HG03066 (cell line): ENCODE results near the gene BLVRB.
"Not testable (repeated sequence)": the region's sequence is repeated elsewhere in the genome, so short reads cannot be mapped to it uniquely, and the experiment has no call there.

ENCODE experiments used
- ATAC-seq: cut with Tn5 transposase; IDR thresholded peaks from one replicate; pipeline ENCODE4 v1.9.1; 2021; ENCODE audit warnings: low read depth; ENCODE audit not compliant: unreplicated experiment

BLVRB gene

GRCh38 chr19:40492274-40492673, 26.7 kb upstream of the BLVRB start:
- ATAC-seq: no peak

GRCh38 chr19:40489882-40490230, 24.3 kb upstream of the BLVRB start:
- ATAC-seq: no peak

DNA sequence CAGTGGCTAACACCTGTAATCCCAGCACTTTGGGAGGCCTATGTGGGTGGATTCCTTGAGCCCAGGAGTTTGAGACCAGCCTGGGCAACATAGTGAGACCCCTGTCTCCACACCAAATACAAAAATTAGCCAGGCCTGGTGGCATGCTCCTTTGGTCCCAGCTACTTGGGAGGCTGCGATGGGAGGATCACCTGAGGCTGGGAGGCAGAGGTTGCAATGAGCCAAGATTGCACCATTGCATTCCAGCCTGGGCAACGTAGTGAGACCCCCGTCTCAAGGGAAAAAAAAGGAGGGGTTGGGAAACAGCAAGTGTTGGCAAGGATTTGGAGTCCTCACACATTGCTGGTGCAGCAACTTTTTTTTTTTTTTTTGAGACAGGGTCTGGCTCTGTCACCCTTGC, 20.5 kb upstream of the BLVRB start:
- ATAC-seq: no peak

DNA sequence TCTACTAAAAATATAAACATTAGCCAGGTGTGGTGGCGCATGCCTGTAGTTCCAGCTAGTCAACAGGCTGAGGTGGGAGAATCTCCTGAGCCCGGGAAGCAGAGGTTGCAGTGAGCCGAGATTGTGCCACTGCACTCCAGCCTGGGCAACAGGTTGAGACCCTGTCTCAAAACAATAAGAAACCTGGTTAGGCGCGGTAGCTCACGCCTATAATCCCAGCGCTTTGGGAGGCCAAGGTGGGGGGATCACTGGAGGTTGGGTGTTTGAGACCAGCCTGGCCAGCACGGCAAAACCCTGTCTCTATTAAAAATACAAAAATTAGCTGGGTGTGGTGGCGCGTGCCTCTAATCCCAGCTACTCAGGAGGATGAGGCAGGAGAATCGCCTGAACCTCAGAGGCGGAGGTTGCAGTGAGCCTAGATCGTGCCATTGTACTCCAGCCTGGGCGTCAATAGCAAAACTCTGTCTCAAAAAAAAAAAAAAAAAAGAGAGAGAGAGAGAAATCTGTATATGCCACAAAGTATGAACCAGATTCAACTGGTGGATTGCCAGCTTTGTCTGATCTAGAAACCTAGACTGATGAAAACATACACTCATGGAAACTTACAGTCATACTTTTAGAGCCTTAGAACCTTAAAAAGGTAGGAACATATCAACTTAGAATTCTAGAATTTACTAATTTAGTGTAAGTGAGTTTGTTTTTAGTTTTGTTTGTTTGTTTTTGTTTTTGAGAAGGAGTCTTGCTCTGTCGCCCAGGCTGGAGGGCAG, 10.5 kb upstream of the BLVRB start:
- not testable (repeated sequence) for ATAC-seq

- no peak for ATAC-seq
These were observed 9.2 kb upstream of the BLVRB start for GRCh38 chr19:40474737-40475136.

GRCh38 chr19:40472516-40472915, 7.0 kb upstream of the BLVRB start:
- no peak for ATAC-seq

GRCh38 chr19:40471111-40471510, 5.6 kb upstream of the BLVRB start:
- ATAC-seq: no peak

DNA sequence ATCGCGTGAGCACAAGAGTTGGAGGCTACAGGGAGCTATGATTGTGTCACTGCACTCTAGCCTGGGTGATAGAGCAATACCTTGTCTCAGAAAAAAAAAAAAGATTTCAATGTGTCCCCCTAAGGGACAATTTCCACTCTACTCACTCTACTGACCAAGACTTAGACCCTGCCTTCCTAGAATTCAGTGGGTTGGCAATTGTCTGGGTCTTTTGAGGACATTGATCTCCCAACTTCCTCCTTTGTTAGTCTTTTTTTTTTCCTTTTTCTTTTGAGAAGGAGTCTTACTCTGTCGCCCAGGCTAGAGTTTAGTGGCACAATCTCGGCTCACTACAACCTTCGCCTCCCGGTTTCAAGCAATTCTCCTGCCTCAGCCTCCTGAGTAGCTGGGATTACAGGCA, 3.5 kb upstream of the BLVRB start:
- no peak for ATAC-seq

DNA sequence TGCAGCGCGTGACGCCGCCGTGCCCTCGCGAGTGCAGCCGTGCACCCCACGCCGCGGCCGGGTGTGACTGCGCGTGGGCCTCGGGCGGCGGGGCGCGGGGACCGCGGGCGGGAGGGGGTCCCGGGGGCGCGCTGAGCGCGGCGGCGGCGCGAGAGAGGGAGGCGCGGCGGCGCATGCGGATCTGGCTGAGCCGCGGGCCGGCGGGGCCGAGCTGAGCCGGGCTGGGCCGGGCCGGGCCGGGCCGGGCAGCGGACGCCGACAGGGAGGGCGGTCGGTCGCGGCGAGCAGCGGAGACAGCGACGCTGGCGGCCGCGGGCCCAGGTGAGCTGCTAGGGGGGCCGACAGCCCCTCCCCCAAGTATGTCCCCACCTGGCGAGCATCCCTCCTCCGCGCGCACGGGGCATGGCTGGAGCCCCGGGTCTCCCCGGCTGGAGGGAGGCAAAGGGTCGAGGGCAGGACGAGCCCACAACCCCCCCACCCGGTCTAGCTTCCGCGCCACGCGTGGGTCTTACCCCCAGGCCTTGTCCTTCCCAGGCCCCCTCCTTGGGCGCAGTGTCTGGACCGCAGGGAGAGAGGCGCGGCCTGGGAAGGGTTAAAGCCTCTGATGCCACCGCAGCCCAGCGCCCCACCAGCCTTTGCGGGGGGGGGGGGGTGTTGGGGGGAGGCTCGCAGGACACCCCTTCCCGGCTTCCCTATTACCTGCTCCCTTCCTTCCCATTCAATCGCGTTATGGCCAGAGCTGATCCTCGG, 1.6 kb upstream of the BLVRB start, which contains the start of gene SPTBN4:
Gene SPTBN4, plus strand, starts transcription at position 17 of the 750 bp plus-strand sequence. CDS start 5,621 bp downstream, outside the sequence.
- ATAC-seq: no peak

- peak; percentile 18 for ATAC-seq
These were observed 857 bp upstream of the BLVRB start for GRCh38 chr19:40466219-40466984.

DNA sequence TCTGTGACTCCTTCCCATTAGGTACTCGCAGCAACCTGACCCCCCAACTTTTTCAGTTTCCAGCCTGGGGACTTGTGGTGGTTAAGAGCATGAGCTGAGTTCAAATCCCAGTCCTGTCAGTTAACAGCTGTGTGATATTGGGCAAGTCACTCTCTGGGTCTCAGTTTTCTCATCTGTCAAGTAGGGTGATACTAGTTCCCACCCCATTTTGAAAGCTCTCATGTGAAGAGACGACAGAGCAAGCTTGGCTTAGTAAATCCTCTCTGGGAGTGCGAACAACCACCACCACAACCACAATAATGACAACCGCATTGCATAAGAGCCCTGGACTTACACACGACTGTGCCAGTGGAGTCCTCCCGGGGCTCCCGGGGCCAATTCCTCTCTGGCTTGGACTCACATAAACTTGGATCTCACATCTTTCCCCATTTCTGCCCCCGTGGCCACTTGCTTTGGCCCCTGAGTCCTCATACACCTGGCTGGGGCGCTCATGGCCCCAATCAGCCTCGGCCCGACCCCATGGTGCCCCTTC, 454 bp downstream of the BLVRB start:
- no peak for ATAC-seq

DNA sequence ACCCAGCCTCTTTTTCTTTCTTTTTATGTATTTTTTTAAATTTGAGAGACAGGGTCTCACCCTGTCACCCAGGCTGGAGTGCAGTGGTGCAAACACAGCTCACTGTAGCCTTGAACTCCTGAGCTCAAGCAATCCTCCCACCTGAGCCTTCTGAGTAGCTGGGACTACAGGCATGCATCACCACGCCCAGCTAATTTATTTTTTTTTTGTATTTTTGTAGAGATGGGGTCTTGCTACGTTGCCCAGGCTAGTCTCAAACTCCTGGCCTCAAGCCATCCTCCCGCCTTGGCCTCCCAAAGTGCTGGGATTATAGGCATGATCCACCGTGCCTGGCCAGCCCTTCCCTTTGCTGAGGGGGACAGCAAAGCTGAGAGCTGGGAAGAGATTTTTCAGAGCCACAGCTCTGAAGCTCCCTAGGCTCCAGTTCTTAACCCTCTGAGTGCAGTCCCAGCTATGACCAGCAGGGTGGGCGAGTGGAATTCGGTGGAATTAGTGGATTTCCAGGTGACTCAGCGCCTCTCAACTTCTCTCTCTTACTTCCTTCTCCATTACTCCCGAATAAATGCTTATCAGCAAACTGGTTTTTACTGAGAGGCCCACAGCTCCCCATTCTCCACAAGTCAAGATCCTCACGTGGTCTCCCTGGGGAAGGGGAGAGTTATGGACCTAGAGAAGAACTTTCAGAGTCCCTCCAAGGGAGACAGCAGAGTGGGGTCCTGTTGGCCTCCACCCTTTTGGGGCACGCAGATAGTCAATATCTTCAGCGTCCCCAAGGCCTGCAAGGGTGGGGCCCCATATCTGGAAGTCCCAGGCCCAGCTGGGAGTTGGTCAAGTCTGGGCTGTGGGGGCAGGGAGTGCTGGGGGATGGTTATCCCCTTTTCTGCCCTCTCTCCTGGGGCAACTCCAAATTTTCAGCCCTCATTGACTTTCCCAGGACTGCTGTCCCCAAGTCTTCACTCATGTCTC, 1.2 kb downstream of the BLVRB start:
- no peak for ATAC-seq

DNA sequence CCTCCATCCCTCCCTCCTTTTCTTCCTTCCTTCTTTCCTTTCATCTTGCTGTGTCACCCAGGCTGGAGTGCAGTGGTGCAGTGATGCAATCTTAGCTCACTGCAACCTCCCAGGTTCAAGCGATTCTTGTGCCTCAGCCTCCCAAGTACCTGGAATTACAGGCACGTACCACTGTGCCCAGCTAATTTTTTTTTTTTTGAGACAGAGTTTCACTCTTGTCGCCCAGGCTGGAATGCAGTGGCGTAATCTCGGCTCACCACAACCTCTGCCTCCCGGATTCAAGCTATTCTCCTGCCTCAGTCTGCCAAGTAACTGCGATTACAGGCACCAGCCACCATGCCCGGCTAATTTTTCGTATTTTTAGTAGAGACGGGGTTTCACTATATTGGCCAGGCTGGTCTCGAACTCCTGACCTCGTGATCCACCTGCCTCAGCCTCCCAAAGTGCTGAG, 1.9 kb downstream of the BLVRB start:
- not testable (repeated sequence) for ATAC-seq

GRCh38 chr19:40461669-40462221, 3.8 kb downstream of the BLVRB start:
- ATAC-seq: no peak

GRCh38 chr19:40460185-40460584, 5.4 kb downstream of the BLVRB start:
- no peak for ATAC-seq

DNA sequence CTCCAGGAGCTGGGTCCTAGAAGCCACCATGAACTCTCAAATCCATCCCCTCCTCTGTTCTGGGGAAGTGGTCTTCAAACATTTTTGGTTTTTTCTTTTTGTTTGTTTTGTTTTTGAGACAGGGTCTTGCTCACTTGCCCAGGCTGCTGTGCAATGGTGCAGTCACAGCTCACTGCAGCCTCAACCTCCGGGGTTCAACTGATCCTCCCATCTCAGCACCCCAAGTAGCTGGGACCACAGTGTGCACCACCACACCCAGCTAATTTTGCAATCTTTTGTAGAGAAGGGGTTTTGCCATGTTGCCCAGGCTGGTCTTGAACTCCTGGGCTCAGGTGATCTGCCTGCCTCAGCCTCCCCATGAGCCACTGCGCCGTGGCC, 7.0 kb downstream of the BLVRB start:
- ATAC-seq: no peak

DNA sequence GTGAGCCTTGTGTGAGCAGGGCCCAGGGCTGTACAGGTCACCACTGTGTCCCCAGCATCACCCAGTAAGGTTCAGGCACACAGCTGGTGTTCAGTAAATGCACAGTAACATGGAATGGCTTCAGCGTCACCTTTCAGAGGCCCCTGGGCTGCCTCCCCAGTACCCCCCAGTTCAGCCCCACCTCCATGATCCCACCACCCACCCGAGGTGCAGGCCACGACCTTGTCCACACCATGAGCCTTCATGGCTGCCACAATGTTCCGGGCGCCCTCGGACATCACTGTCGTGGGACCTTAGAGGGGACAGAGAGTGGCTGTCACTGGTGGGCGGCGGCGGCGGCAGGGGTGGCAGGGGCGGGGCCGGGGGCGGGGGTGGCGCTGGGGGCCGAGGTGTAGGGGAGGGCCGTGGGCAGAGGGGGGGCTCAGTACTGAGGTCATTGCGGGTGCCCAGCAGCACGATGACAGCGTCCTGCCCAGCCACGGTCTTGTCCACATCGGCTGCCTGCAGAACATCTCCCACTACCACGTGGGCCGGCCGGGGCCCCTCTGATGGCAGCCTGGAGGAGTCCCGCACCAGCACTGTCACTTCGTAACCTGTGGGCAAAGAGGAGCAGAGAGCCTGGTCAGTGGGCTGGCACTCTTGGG, 7.5 kb downstream of the BLVRB start:
- ATAC-seq: no peak

GRCh38 chr19:40457048-40457447, 8.5 kb downstream of the BLVRB start:
- ATAC-seq: no peak

GRCh38 chr19:40453943-40454342, 11.6 kb downstream of the BLVRB start:
- ATAC-seq: not testable (repeated sequence)
